Measurements from ENCODE around the gene SYCN.

Gene SYCN

GRCh38 chr19:39196320-39196719 is 7.7 kb downstream of the SYCN start:
- DNase-seq (ENCODE audit: low read depth in 4 of 4, low spot score in 1 of 4), result no peak

- no peak for DNase-seq (ENCODE audit: low read depth in 4 of 4, low spot score in 1 of 4)
These were observed 8.3 kb downstream of the SYCN start for GRCh38 chr19:39195755-39196154.

- DNase-seq (ENCODE audit: low read depth in 4 of 4, low spot score in 1 of 4), result no peak
These were observed 9.1 kb downstream of the SYCN start for GRCh38 chr19:39194832-39195542.

GRCh38 chr19:39193803-39194202 is 10.3 kb downstream of the SYCN start:
- no peak for DNase-seq (ENCODE audit: low read depth in 4 of 4, low spot score in 1 of 4)

- DNase-seq (ENCODE audit: low read depth in 4 of 4, low spot score in 1 of 4), result no peak
These were observed 11.2 kb downstream of the SYCN start for GRCh38 chr19:39192846-39193245.

GRCh38 chr19:39190768-39191167 is 13.3 kb downstream of the SYCN start:
- no peak for DNase-seq (ENCODE audit: low read depth in 4 of 4, low spot score in 1 of 4)

GRCh38 chr19:39188960-39189359 is 15.1 kb downstream of the SYCN start:
- no peak for DNase-seq (ENCODE audit: low read depth in 4 of 4, low spot score in 1 of 4)

GRCh38 chr19:39187552-39187943 is 16.5 kb downstream of the SYCN start:
- no peak for DNase-seq (ENCODE audit: low read depth in 4 of 4, low spot score in 1 of 4)

- no peak for DNase-seq (ENCODE audit: low read depth in 4 of 4, low spot score in 1 of 4)
These were observed 17.7 kb downstream of the SYCN start for GRCh38 chr19:39186391-39186790.

- DNase-seq (ENCODE audit: low read depth in 4 of 4, low spot score in 1 of 4), result no peak
These were observed 21.0 kb downstream of the SYCN start for GRCh38 chr19:39183104-39183503.

- DNase-seq (ENCODE audit: low read depth in 4 of 4, low spot score in 1 of 4), result no peak
These were observed 21.9 kb downstream of the SYCN start for GRCh38 chr19:39182174-39182505.

GRCh38 chr19:39181500-39182173 is 22.4 kb downstream of the SYCN start:
- no peak for DNase-seq (ENCODE audit: low read depth in 4 of 4, low spot score in 1 of 4)

- no peak for DNase-seq (ENCODE audit: low read depth in 4 of 4, low spot score in 1 of 4)
These were observed 23.3 kb downstream of the SYCN start for GRCh38 chr19:39180749-39181148.

- no peak for DNase-seq (ENCODE audit: low read depth in 4 of 4, low spot score in 1 of 4)
These were observed 24.3 kb downstream of the SYCN start for GRCh38 chr19:39179754-39180153.

- no peak for DNase-seq (ENCODE audit: low read depth in 4 of 4, low spot score in 1 of 4)
These were observed 25.6 kb downstream of the SYCN start for GRCh38 chr19:39178296-39179006.

- no peak for DNase-seq (ENCODE audit: low read depth in 4 of 4, low spot score in 1 of 4)
These were observed 26.3 kb downstream of the SYCN start for GRCh38 chr19:39177736-39178135.

- no peak for DNase-seq (ENCODE audit: low read depth in 4 of 4, low spot score in 1 of 4)
These were observed 26.9 kb downstream of the SYCN start for GRCh38 chr19:39177110-39177699.

- no peak for DNase-seq (ENCODE audit: low read depth in 4 of 4, low spot score in 1 of 4)
These were observed 28.5 kb downstream of the SYCN start for GRCh38 chr19:39175564-39175963.

GRCh38 chr19:39174558-39175544 is 29.2 kb downstream of the SYCN start:
- DNase-seq (ENCODE audit: low read depth in 4 of 4, low spot score in 1 of 4), result no peak

GRCh38 chr19:39174142-39174541 is 29.9 kb downstream of the SYCN start:
- DNase-seq (ENCODE audit: low read depth in 4 of 4, low spot score in 1 of 4), result no peak

GRCh38 chr19:39173502-39173991 is 30.5 kb downstream of the SYCN start:
- DNase-seq (ENCODE audit: low read depth in 4 of 4, low spot score in 1 of 4), result no peak

All from stimulated activated CD4-positive, alpha-beta T cell treated with anti-CD3 and anti-CD28 coated beads, Interleukin-1b, Interleukin-23, amount 100 ng/mL, for 24 hours (primary cell).